HepG2 (cell line): ENCODE data around the gene SAPCD2. TPM values are rescaled to one million over a fixed set of nuclear protein-coding genes. Genes with fewer than 3 reads are reported as not detected.

ENCODE experiments used
- ARID4A ChIP-seq: sonication (generic); formaldehyde crosslinking; IDR thresholded peaks from 2 replicates; pipeline ENCODE4 v1.5.0; 2020; ENCODE audit warnings: mild to moderate bottlenecking, missing genetic modification reagents, borderline replicate concordance
- ATF7-NPFF ChIP-seq: sonication (generic); formaldehyde crosslinking; IDR thresholded peaks from 2 replicates; pipeline ENCODE4 v1.8.1; 2023; ENCODE audit warnings: mild to moderate bottlenecking, low read depth, missing genetic modification reagents, moderate library complexity
- FUBP1 ChIP-seq: sonication (generic); formaldehyde crosslinking; IDR thresholded peaks from 2 replicates; pipeline ENCODE4 v1.5.1; 2020; ENCODE audit warnings: missing genetic modification reagents, mild to moderate bottlenecking, borderline replicate concordance
- GLI4 ChIP-seq: sonication (generic); formaldehyde crosslinking; IDR thresholded peaks from 2 replicates; pipeline ENCODE4 v1.5.1; 2020; ENCODE audit warnings: missing genetic modification reagents, mild to moderate bottlenecking, moderate library complexity, borderline replicate concordance
- NAIF1 ChIP-seq: sonication (generic); formaldehyde crosslinking; IDR thresholded peaks from 2 replicates; pipeline ENCODE4 v1.5.0; 2020; ENCODE audit warnings: mild to moderate bottlenecking, missing genetic modification reagents, borderline replicate concordance
- SAP130 ChIP-seq: IDR thresholded peaks from 2 replicates; pipeline ENCODE4 v1.6.1; 2016; ENCODE audit warnings: low read depth
- TAF15 ChIP-seq: fragments of 200-400 bp; formaldehyde crosslinking; IDR thresholded peaks from one replicate; pipeline ENCODE4 v1.6.1; 2018; ENCODE audit warnings: mild to moderate bottlenecking, low read depth, low read length; ENCODE audit not compliant: poor library complexity, severe bottlenecking
- ZBED4 ChIP-seq: sonication (generic); formaldehyde crosslinking; IDR thresholded peaks from 2 replicates; pipeline ENCODE4 v1.4.0; 2020; ENCODE audit warnings: missing genetic modification reagents, borderline replicate concordance
- ZBTB3 ChIP-seq: sonication (generic); formaldehyde crosslinking; IDR thresholded peaks from 2 replicates; pipeline ENCODE4 v1.4.0; 2020; ENCODE audit warnings: low read depth, mild to moderate bottlenecking, moderate library complexity, missing genetic modification reagents, borderline replicate concordance
- ZFP82 ChIP-seq: sonication (generic); formaldehyde crosslinking; IDR thresholded peaks from 2 replicates; pipeline ENCODE4 v1.5.1; 2020; ENCODE audit warnings: mild to moderate bottlenecking, missing genetic modification reagents, borderline replicate concordance
- ZNF343 ChIP-seq: sonication (generic); formaldehyde crosslinking; IDR thresholded peaks from 2 replicates; pipeline ENCODE4 v1.4.0; 2020; ENCODE audit warnings: mild to moderate bottlenecking, missing genetic modification reagents
- ZNF496 ChIP-seq: sonication (generic); formaldehyde crosslinking; IDR thresholded peaks from 2 replicates; pipeline ENCODE4 v1.8.1; 2023; ENCODE audit warnings: mild to moderate bottlenecking, moderate library complexity, missing genetic modification reagents; ENCODE audit not compliant: insufficient replicate concordance
- ZNF576 ChIP-seq: sonication (generic); formaldehyde crosslinking; IDR thresholded peaks from 2 replicates; pipeline ENCODE4 v1.4.0; 2020; ENCODE audit warnings: mild to moderate bottlenecking, missing genetic modification reagents
- polyA plus RNA-seq, 8 experiments: library from polyadenylated mRNA; depleted of rRNA in 3 of 8; stranded (reverse) in 7 of 8; unstranded in 1 of 8; fragments of >200 nt; fragmentation: Illumina TruSeq in 4 of 8; extraction: Trizol in 4 of 8; gene quantifications; 2 replicates each; pipeline versions ENCODE4 v1.2.1 to v1.2.3, GENCODE V29; 2011 to 2016; ENCODE audit warnings: low read depth in 4 of 8, missing spikeins in 1 of 8, mixed read lengths in 1 of 8; ENCODE audit not compliant: insufficient read depth in 1 of 8
- total RNA-seq, 5 experiments: library from RNA; depleted of rRNA; stranded (reverse); fragments of >200 nt; fragmentation: Illumina TruSeq; extraction: Trizol; gene quantifications; 2 replicates each; pipeline ENCODE4 v1.2.3, GENCODE V29; 2016; ENCODE audit warnings: low read depth in 1 of 5

Gene SAPCD2
- total and polyA plus RNA-seq, 2 of the 13 experiments (the other 11 are each of a cell fraction or from before 2014, with no cell fraction given): 21.9 to 42.8 TPM

- TF ChIP-seq ATF7-NPFF: peak; percentile 55; the same call in 1 of the 2 replicates
- peak; percentile 100 for TF ChIP-seq NAIF1
- TF ChIP-seq TAF15: peak; percentile 59
- TF ChIP-seq ZNF496 (CRISPR knock-in tag): no peak
- TF ChIP-seq ZFP82 (CRISPR knock-in tag): peak; percentile 80; the same call in 1 of the 2 replicates
- TF ChIP-seq ZNF343 (CRISPR knock-in tag): 0 out of 2 replicates have a peak, but pooled peaks have one; percentile 18
- 0 out of 2 replicates have a peak, but pooled peaks have one; percentile 29 for TF ChIP-seq GLI4 (CRISPR knock-in tag)
- peak; percentile 97 for TF ChIP-seq SAP130
- 0 out of 2 replicates have a peak, but pooled peaks have one; percentile 17 for TF ChIP-seq ZBTB3 (CRISPR knock-in tag)
- peak; percentile 93 for TF ChIP-seq ARID4A (CRISPR knock-in tag)
- TF ChIP-seq ZNF576: no peak
- TF ChIP-seq FUBP1 (CRISPR knock-in tag): no peak
- peak; percentile 55; the same call in 1 of the 2 replicates for TF ChIP-seq ZBED4 (CRISPR knock-in tag)
These were observed 16.4 kb upstream of the SAPCD2 start, which contains the start of gene MAN1B1 (continued) for GRCh38 chr9:137086531-137087408.
